Caco-2 (cell line): Measurements from ENCODE around the gene TEAD1. TPM values are rescaled to one million over a fixed set of nuclear protein-coding genes. Genes with fewer than 3 reads are reported as not detected.

Experiments used
- BruUV-seq: library from RNA; stranded (reverse); fragments of 400-500 nt; replicated peaks from 2 replicates; lab custom pipeline; 2021; lab: Mats Ljungman, UMichigan
- CTCF ChIA-PET: fragments of 300-600 bp; sonication (Branson Sonifier 250); formaldehyde crosslinking; loops from one replicate; lab custom pipeline; 2022; ENCODE audit warnings: antibody characterized with exemption; lab: Charles Lee
- POLR2A ChIA-PET: fragments of 300-600 bp; sonication (Branson Sonifier 250); formaldehyde crosslinking; loops from one replicate; lab custom pipeline; 2022; ENCODE audit warnings: antibody characterized with exemption; lab: Charles Lee
- DNase-seq, 2 experiments: peaks; one replicate each; pipeline versions ENCODE4 v3.0.0 to v3.0.0-alpha.2; 2020 to 2022
- H3K27me3 ChIP-seq: replicated peaks from 2 replicates; pipeline ENCODE4 v1.6.0; 2011; ENCODE audit warnings: low read length; ENCODE audit not compliant: control insufficient read depth, insufficient read depth
- H3K36me3 ChIP-seq: 2 replicates; pipeline ENCODE4 v1.5.1; 2011; ENCODE audit warnings: low read length; ENCODE audit not compliant: control insufficient read depth, insufficient read depth
- H3K4me1 ChIP-seq: fragments of 250-450 bp; sonication (Bioruptor Pico); 2 replicates; pipeline ENCODE4 v1.5.1; 2020; ENCODE audit warnings: mild to moderate bottlenecking
- H3K4me3 ChIP-seq: 2 replicates; pipeline ENCODE4 v1.5.1; 2011; ENCODE audit warnings: low read depth, mild to moderate bottlenecking, control low read depth, low read length
- H3K9me3 ChIP-seq: fragments of 250-450 bp; sonication (Bioruptor Pico); 2 replicates; pipeline ENCODE4 v1.5.1; 2020; ENCODE audit warnings: mild to moderate bottlenecking, moderate library complexity
- H3K27ac Mint-ChIP-seq: one replicate; pipeline ENCODE4 v1.8.0; 2022; ENCODE audit warnings: mixed read lengths; ENCODE audit not compliant: unreplicated experiment
- H3K27me3 Mint-ChIP-seq: one replicate; pipeline ENCODE4 v1.8.0; 2022; ENCODE audit warnings: mixed read lengths; ENCODE audit not compliant: insufficient read depth, unreplicated experiment
- H3K36me3 Mint-ChIP-seq: one replicate; pipeline ENCODE4 v1.8.0; 2022; ENCODE audit warnings: mild to moderate bottlenecking, mixed read lengths; ENCODE audit not compliant: insufficient read depth, unreplicated experiment
- H3K4me1 Mint-ChIP-seq: one replicate; pipeline ENCODE4 v1.8.0; 2022; ENCODE audit warnings: low read depth, mixed read lengths; ENCODE audit not compliant: unreplicated experiment
- H3K4me3 Mint-ChIP-seq: one replicate; pipeline ENCODE4 v1.8.0; 2022; ENCODE audit warnings: mild to moderate bottlenecking, moderate library complexity, mixed read lengths; ENCODE audit not compliant: unreplicated experiment
- H3K9me3 Mint-ChIP-seq: one replicate; pipeline ENCODE4 v1.8.0; 2022; ENCODE audit warnings: mixed read lengths; ENCODE audit not compliant: unreplicated experiment
- intact Hi-C: fragments of 100-400 bp; cut with micrococcal nuclease; formaldehyde crosslinking; loops from one replicate; pipeline ENCODE4 v1.10.0; 2022; ENCODE audit not compliant: unreplicated experiment
- total RNA-seq: library from RNA; stranded (reverse); gene quantifications from 2 replicates; pipeline ENCODE4 v1.2.3, GENCODE V29; 2022
- TF ChIP-seq, protein P1 (sequence below), 2 experiments: fragments of 200-600 bp in 1 of 2; IDR thresholded peaks; 1 replicate in 1 of 2; 2 replicates in 1 of 2; pipeline versions ENCODE4 v1.5.1 to v1.8.0; 2011 to 2022; ENCODE audit warnings: antibody characterized with exemption in 1 of 2, control low read depth in 1 of 2, inconsistent platforms in 1 of 2, low read depth in 1 of 2, low read length in 1 of 2, mild to moderate bottlenecking in 1 of 2, moderate library complexity in 1 of 2; ENCODE audit not compliant: insufficient read depth in 1 of 2, severe bottlenecking in 1 of 2, unreplicated experiment in 1 of 2

The TEAD1 gene
- total RNA-seq, 1 experiment from 2014 or later, result 144 TPM

GRCh38 chr11:12941671-12942070 is 267.4 kb downstream of the TEAD1 start:
- Histone ChIP-seq H3K4me3 (no peak overlapping the region), H3K4me1 (no peaks in the 10 kb centered on the region), H3K27me3 (no peaks in the 10 kb centered on the region), H3K36me3 (no peaks in the 10 kb centered on the region; the same call in 1 of the 2 replicates), H3K9me3 (no peaks in the 10 kb centered on the region)
- Mint-ChIP-seq H3K4me3 (no peak overlapping the region), H3K27ac (no peak overlapping the region), H3K9me3 (no peaks in the 10 kb centered on the region), H3K27me3 (no peaks in the 10 kb centered on the region), H3K4me1 (no peaks in the 10 kb centered on the region), H3K36me3 (peaks cover 48% of the 10 kb centered on the region)
- DNase-seq, result no peak
- CTCF ChIA-PET, result no interaction called here
- POLR2A ChIA-PET, result no interaction called here
- intact Hi-C loops, result no loop called here
- TF ChIP-seq, protein P1, sequence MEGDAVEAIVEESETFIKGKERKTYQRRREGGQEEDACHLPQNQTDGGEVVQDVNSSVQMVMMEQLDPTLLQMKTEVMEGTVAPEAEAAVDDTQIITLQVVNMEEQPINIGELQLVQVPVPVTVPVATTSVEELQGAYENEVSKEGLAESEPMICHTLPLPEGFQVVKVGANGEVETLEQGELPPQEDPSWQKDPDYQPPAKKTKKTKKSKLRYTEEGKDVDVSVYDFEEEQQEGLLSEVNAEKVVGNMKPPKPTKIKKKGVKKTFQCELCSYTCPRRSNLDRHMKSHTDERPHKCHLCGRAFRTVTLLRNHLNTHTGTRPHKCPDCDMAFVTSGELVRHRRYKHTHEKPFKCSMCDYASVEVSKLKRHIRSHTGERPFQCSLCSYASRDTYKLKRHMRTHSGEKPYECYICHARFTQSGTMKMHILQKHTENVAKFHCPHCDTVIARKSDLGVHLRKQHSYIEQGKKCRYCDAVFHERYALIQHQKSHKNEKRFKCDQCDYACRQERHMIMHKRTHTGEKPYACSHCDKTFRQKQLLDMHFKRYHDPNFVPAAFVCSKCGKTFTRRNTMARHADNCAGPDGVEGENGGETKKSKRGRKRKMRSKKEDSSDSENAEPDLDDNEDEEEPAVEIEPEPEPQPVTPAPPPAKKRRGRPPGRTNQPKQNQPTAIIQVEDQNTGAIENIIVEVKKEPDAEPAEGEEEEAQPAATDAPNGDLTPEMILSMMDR (IDR thresholded peaks at IDR 0.05; ENCODE audit: insufficient read depth in 1 of 2, low read depth in 1 of 2, low read length in 1 of 2, severe bottlenecking in 1 of 2, unreplicated experiment in 1 of 2), result no peak
- BruUV-seq, result no TSS peak

DNA sequence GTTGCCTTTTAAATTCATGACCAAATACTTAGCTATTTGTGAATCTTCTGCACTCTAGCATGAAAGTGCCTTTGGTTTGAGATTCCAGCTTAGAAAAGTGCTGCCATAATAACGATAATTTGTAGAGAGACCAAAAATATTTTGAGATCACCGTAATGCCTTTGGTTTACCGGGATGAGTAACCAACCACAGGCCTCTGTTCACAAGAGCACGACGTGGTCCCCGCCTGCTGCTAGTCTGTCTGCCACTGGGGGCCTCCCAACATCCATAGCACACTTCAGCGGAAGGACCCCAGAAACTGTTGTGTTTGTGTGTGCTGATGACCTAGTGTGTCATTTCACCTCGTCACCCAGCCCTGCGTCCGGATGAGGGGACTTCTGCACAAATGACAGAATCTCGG is 267.9 kb downstream of the TEAD1 start:
- no peak for DNase-seq
- Histone ChIP-seq H3K4me1 (no peaks in the 10 kb centered on the region), H3K9me3 (no peaks in the 10 kb centered on the region), H3K4me3 (no peak overlapping the region), H3K36me3 (no peaks in the 10 kb centered on the region; the same call in 1 of the 2 replicates), H3K27me3 (no peaks in the 10 kb centered on the region)
- Mint-ChIP-seq H3K4me3 (no peak overlapping the region), H3K9me3 (no peaks in the 10 kb centered on the region), H3K4me1 (no peaks in the 10 kb centered on the region), H3K27ac (no peak overlapping the region), H3K27me3 (no peaks in the 10 kb centered on the region), H3K36me3 (peaks cover 52% of the 10 kb centered on the region)
- POLR2A ChIA-PET, result no interaction called here
- TF ChIP-seq, protein P1 (IDR thresholded peaks at IDR 0.05; ENCODE audit: insufficient read depth in 1 of 2, low read depth in 1 of 2, low read length in 1 of 2, severe bottlenecking in 1 of 2, unreplicated experiment in 1 of 2), result no peak
- intact Hi-C loops, result no loop called here
- no TSS peak for BruUV-seq
- CTCF ChIA-PET, result no interaction called here

DNA sequence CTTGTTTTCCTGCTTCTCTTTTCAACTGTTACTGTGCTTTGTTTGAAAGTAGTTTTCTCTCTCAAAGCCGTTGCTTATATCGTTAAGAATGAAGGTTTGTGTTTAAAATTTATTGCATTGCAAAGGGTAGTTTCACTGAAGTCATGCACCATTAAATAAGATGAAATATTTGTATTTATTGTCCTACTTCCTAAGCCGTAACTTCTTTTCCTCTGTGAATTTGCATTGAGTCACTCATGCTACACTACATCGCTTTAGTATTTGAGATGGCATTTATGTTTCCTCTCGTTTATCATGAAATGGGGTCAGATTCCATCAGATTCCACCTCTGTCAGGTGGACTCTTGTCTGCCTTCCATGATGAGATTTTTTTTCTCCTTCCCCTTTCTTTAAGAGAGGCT is 269.1 kb downstream of the TEAD1 start:
- no TSS peak for BruUV-seq
- Histone ChIP-seq H3K4me3 (no peak overlapping the region), H3K4me1 (no peaks in the 10 kb centered on the region), H3K9me3 (no peaks in the 10 kb centered on the region), H3K36me3 (no peaks in the 10 kb centered on the region; the same call in 1 of the 2 replicates), H3K27me3 (no peaks in the 10 kb centered on the region)
- H3K27me3 Mint-ChIP-seq, result no peaks in the 10 kb centered on the region
- peaks cover 57% of the 10 kb centered on the region for H3K36me3 Mint-ChIP-seq
- no peak for DNase-seq
- no peaks in the 10 kb centered on the region for H3K9me3 Mint-ChIP-seq
- intact Hi-C loops, result no loop called here
- no peak overlapping the region for H3K4me3 Mint-ChIP-seq
- no peaks in the 10 kb centered on the region for H3K4me1 Mint-ChIP-seq
- no peak overlapping the region for H3K27ac Mint-ChIP-seq
- ChIA-PET CTCF (no interaction called here), POLR2A (no interaction called here)
- TF ChIP-seq, protein P1 (IDR thresholded peaks at IDR 0.05; ENCODE audit: insufficient read depth in 1 of 2, low read depth in 1 of 2, low read length in 1 of 2, severe bottlenecking in 1 of 2, unreplicated experiment in 1 of 2), result no peak
